ENCODE results near the gene SIGLEC1. TPM values are rescaled to one million over a fixed set of nuclear protein-coding genes. Genes with fewer than 3 reads are reported as not detected.

The SIGLEC1 gene
- total RNA-seq, 2 experiments from 2014 or later = 0.08 to 0.11 TPM

DNA sequence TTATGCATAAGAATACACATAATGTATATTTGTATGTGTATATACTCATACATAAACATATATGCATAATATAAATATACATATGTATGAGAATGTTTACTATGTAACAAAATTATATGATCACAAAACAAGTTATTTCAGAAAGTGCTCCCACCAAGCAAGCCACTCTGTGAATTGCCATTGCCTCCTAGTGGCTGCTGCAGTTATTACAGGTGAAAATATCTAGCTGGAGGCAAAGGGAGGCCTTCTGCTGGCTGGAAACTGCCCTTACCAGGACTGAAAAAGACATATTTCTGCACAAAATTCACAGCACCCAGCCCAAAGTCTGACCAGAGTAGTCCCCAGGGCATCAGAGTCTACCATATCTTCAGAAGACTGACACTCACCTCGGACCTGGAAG lies 16.2 kb downstream of the SIGLEC1 start:
- H3K27ac Mint-ChIP-seq = no peak overlapping the region
- H3K4me3 ChIP-seq (ENCODE audit: low read length) = no peak overlapping the region
- H3K9me3 Mint-ChIP-seq = no peaks in the 10 kb centered on the region
- ATAC-seq (ENCODE audit: poor library complexity) (no peak), DNase-seq (no peak)
- no peaks in the 10 kb centered on the region for H3K36me3 Mint-ChIP-seq (ENCODE audit: low read depth)
- no peak overlapping the region for H3K4me3 Mint-ChIP-seq
- POLR2A ChIA-PET = no interaction called here
- H3K36me3 ChIP-seq (ENCODE audit: insufficient read depth, low read length) = no peaks in the 10 kb centered on the region
- TF ChIP-seq CTCF (IDR thresholded peaks at IDR 0.05) = no peak
- H3K9me3 ChIP-seq (ENCODE audit: control insufficient read depth in 1 of 2, insufficient read depth in 1 of 2, low read length in 2 of 2) = peaks cover 4 to 17% of the 10 kb centered on the region in 2 experiments
- no peaks in the 10 kb centered on the region for H3K27me3 Mint-ChIP-seq
- H3K27me3 ChIP-seq (ENCODE audit: control insufficient read depth in 1 of 2, insufficient read depth in 2 of 2, low read length in 2 of 2) = no peaks in the 10 kb centered on the region
- no peaks in the 10 kb centered on the region for H3K4me1 ChIP-seq (ENCODE audit: insufficient read depth, low read length)
- intact Hi-C loops (cut with DNase I, micrococcal nuclease) = no loop called here
- H3K4me1 Mint-ChIP-seq (ENCODE audit: low read depth) = no peaks in the 10 kb centered on the region
- CTCF ChIA-PET = no interaction called here
- no peak overlapping the region for H3K27ac ChIP-seq (ENCODE audit: low read depth in 1 of 2, low read length in 2 of 2)

DNA sequence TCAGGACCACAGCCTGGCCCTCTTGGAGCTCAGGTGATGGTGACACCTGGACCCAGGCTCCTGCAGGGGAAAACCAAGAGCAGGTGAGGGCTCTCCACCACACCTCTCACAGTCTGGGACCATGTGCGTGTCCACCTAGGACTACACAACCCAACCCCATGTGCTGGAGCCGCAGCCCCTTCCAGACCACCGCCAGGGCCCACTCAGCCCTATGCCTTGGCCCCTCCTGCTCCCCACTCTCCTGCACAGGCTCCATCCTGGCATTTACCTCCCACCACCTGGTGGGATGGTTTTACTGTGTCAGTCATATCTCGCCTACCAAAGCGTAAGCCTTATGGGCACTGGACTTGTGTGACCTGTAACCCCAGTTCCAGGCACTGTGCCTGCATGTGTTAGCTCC lies 17.5 kb downstream of the SIGLEC1 start:
- Mint-ChIP-seq H3K36me3 (ENCODE audit: low read depth) (no peaks in the 10 kb centered on the region), H3K4me3 (no peak overlapping the region), H3K4me1 (ENCODE audit: low read depth) (no peaks in the 10 kb centered on the region), H3K9me3 (no peaks in the 10 kb centered on the region), H3K27me3 (no peaks in the 10 kb centered on the region), H3K27ac (no peak overlapping the region)
- no peak for TF ChIP-seq CTCF (IDR thresholded peaks at IDR 0.05)
- POLR2A ChIA-PET = no interaction called here
- Histone ChIP-seq H3K4me1 (ENCODE audit: insufficient read depth, low read length) (no peaks in the 10 kb centered on the region), H3K27me3 (ENCODE audit: control insufficient read depth in 1 of 2, insufficient read depth in 2 of 2, low read length in 2 of 2) (no peaks in the 10 kb centered on the region), H3K27ac (ENCODE audit: low read depth in 1 of 2, low read length in 2 of 2) (no peak overlapping the region), H3K4me3 (ENCODE audit: low read length) (no peak overlapping the region), H3K36me3 (ENCODE audit: insufficient read depth, low read length) (no peaks in the 10 kb centered on the region), H3K9me3 (ENCODE audit: control insufficient read depth in 1 of 2, insufficient read depth in 1 of 2, low read length in 2 of 2) (peaks cover 4 to 17% of the 10 kb centered on the region in 2 experiments)
- intact Hi-C loops (cut with DNase I, micrococcal nuclease) = no loop called here
- ATAC-seq (ENCODE audit: poor library complexity) (no peak), DNase-seq (no peak)
- CTCF ChIA-PET = no interaction called here

GRCh38 chr20:3693376-3693775 lies 19.0 kb downstream of the SIGLEC1 start:
- no peaks in the 10 kb centered on the region for H3K9me3 Mint-ChIP-seq
- no peaks in the 10 kb centered on the region for H3K27me3 ChIP-seq (ENCODE audit: control insufficient read depth in 1 of 2, insufficient read depth in 2 of 2, low read length in 2 of 2)
- ATAC-seq (ENCODE audit: poor library complexity) (no peak), DNase-seq (no peak)
- H3K4me3 ChIP-seq (ENCODE audit: low read length) = no peak overlapping the region
- H3K36me3 Mint-ChIP-seq (ENCODE audit: low read depth) = no peaks in the 10 kb centered on the region
- H3K4me1 ChIP-seq (ENCODE audit: insufficient read depth, low read length) = no peaks in the 10 kb centered on the region
- no peak overlapping the region for H3K27ac ChIP-seq (ENCODE audit: low read depth in 1 of 2, low read length in 2 of 2)
- TF ChIP-seq CTCF (IDR thresholded peaks at IDR 0.05) = no peak
- H3K4me1 Mint-ChIP-seq (ENCODE audit: low read depth) = no peaks in the 10 kb centered on the region
- intact Hi-C loops (cut with DNase I, micrococcal nuclease) = no loop called here
- H3K36me3 ChIP-seq (ENCODE audit: insufficient read depth, low read length) = no peaks in the 10 kb centered on the region
- no peak overlapping the region for H3K27ac Mint-ChIP-seq
- H3K9me3 ChIP-seq (ENCODE audit: control insufficient read depth in 1 of 2, insufficient read depth in 1 of 2, low read length in 2 of 2) = peaks cover 4 to 17% of the 10 kb centered on the region in 2 experiments
- H3K4me3 Mint-ChIP-seq = no peak overlapping the region
- no peaks in the 10 kb centered on the region for H3K27me3 Mint-ChIP-seq
- POLR2A ChIA-PET = no interaction called here
- CTCF ChIA-PET = no interaction called here
